Tibial artery (tissue), 4 donors: ENCODE measurements around the gene THOC1.

Experiments used
- DNase-seq, 2 donors: peaks; one replicate each; pipeline ENCODE4 v3.0.0-alpha.2; 2019
- H3K27ac ChIP-seq, 2 donors: fragments of 200-600 bp; sonication (generic) in 1 of 2; 1 replicate in 1 of 2; 2 replicates in 1 of 2; pipeline ENCODE4 v1.5.1; 2018 to 2019; ENCODE audit warnings: mild to moderate bottlenecking in 1 of 2
- H3K27me3 ChIP-seq, 2 donors: fragments of 200-600 bp; sonication (generic) in 1 of 2; one replicate each; pipeline versions ENCODE4 v1.5.1 to v1.6.0; 2016 to 2019
- H3K36me3 ChIP-seq, 3 donors: fragments of 200-600 bp; sonication (generic) in 2 of 3; one replicate each; pipeline ENCODE4 v1.5.1; 2016 to 2019; ENCODE audit warnings: mild to moderate bottlenecking in 2 of 3
- H3K4me1 ChIP-seq, 4 donors: fragments of 200-600 bp; sonication (generic) in 2 of 4; 1 replicate in 3 of 4; 2 replicates in 1 of 4; pipeline ENCODE4 v1.5.1; 2016 to 2019
- H3K4me3 ChIP-seq, 2 donors: fragments of 200-600 bp; sonication (generic) in 1 of 2; 1 replicate in 1 of 2; 2 replicates in 1 of 2; pipeline ENCODE4 v1.5.1; 2018 to 2019; ENCODE audit warnings: mild to moderate bottlenecking in 2 of 2
- H3K9me3 ChIP-seq, 3 donors: fragments of 200-600 bp; sonication (generic) in 1 of 3; one replicate each; pipeline ENCODE4 v1.5.1; 2016 to 2019
- intact Hi-C: fragments of 100-400 bp; cut with DNase I; formaldehyde crosslinking; loops from one replicate; pipeline ENCODE4 v1.15.0; 2023; ENCODE audit warnings: low total_unique reads
- TF ChIP-seq, protein P1 (sequence below), 2 experiments: fragments of 200-600 bp in 1 of 2; fragments of 450-650 bp in 1 of 2; IDR thresholded peaks; one replicate each; pipeline ENCODE4 v1.5.1; 2017 to 2019; ENCODE audit warnings: antibody characterized with exemption in 2 of 2, mild to moderate bottlenecking in 1 of 2, moderate library complexity in 1 of 2

Gene THOC1

DNA sequence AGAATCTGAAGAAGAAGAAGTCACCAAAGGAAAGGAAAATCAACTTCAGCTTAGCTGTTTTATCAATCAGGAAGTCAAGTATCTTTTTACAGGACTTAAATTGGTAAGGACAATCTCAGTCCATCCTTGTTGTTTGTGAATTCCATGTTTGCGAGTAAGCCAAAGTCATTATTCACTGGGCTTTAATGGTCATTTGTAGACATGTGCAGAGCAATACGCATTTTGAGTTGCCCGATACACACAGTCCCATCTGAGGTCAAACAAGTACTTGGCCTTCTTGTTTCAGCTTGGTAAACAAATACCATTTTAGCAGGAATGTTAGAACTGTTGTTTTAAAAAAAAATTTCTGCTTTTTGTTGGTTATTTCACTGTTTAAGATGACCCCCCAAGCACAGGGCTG, 68.6 kb downstream of the THOC1 start:
- intact Hi-C loops, result no loop called here
- TF ChIP-seq, protein P1, sequence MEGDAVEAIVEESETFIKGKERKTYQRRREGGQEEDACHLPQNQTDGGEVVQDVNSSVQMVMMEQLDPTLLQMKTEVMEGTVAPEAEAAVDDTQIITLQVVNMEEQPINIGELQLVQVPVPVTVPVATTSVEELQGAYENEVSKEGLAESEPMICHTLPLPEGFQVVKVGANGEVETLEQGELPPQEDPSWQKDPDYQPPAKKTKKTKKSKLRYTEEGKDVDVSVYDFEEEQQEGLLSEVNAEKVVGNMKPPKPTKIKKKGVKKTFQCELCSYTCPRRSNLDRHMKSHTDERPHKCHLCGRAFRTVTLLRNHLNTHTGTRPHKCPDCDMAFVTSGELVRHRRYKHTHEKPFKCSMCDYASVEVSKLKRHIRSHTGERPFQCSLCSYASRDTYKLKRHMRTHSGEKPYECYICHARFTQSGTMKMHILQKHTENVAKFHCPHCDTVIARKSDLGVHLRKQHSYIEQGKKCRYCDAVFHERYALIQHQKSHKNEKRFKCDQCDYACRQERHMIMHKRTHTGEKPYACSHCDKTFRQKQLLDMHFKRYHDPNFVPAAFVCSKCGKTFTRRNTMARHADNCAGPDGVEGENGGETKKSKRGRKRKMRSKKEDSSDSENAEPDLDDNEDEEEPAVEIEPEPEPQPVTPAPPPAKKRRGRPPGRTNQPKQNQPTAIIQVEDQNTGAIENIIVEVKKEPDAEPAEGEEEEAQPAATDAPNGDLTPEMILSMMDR (IDR thresholded peaks at IDR 0.05), result no peak
- peaks cover 44 to 66% (median 50%) of the 10 kb centered on the region in 3 donors for H3K36me3 ChIP-seq
- H3K27ac ChIP-seq, result no peak overlapping the region
- H3K4me1 ChIP-seq, result no peaks in the 10 kb centered on the region
- DNase-seq, result no peak
- H3K9me3 ChIP-seq, result no peaks in the 10 kb centered on the region
- no peak overlapping the region for H3K4me3 ChIP-seq
- H3K27me3 ChIP-seq, result no peaks in the 10 kb centered on the region

DNA sequence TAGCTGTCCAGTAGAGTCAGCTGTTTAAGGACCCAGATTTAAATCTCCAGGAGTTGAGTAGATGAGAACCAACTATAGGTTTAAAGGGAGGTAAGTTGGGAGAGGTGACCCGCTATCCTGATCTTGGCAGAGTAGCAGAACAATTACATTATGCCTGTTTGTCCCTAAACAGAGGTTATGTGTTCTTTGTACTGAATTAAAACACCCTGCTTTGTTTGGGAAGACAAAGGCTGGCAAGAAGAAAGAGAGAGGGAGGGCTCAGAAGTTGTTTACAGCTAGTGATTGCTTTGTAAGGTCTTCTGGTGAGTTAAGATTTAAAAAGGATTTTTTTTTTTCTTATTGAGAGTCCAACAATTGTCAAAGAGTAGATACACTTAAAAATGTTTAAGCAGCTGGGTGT, 72.2 kb downstream of the THOC1 start:
- TF ChIP-seq, protein P1 (IDR thresholded peaks at IDR 0.05), result no peak
- intact Hi-C loops, result no loop called here
- Histone ChIP-seq H3K4me3 (no peak overlapping the region), H3K27ac (no peak overlapping the region), H3K36me3 (peaks cover 29 to 38% (median 29%) of the 10 kb centered on the region in 3 donors), H3K4me1 (no peaks in the 10 kb centered on the region), H3K9me3 (no peaks in the 10 kb centered on the region), H3K27me3 (no peaks in the 10 kb centered on the region)
- DNase-seq, result no peak

GRCh38 chr18:192801-193200, 75.0 kb downstream of the THOC1 start:
- no peak overlapping the region for H3K27ac ChIP-seq
- no peaks in the 10 kb centered on the region for H3K9me3 ChIP-seq
- TF ChIP-seq, protein P1 (IDR thresholded peaks at IDR 0.05), result no peak
- DNase-seq, result no peak
- H3K4me1 ChIP-seq, result no peaks in the 10 kb centered on the region
- no peak overlapping the region for H3K4me3 ChIP-seq
- H3K27me3 ChIP-seq, result no peaks in the 10 kb centered on the region
- intact Hi-C loops, result no loop called here
- peaks cover 7 to 13% (median 10%) of the 10 kb centered on the region in 3 donors for H3K36me3 ChIP-seq

- Histone ChIP-seq H3K27ac (no peak overlapping the region), H3K27me3 (no peaks in the 10 kb centered on the region)
- intact Hi-C loops, result no loop called here
Measured at GRCh38 chr18:191725-192124, 76.1 kb downstream of the THOC1 start.

DNA sequence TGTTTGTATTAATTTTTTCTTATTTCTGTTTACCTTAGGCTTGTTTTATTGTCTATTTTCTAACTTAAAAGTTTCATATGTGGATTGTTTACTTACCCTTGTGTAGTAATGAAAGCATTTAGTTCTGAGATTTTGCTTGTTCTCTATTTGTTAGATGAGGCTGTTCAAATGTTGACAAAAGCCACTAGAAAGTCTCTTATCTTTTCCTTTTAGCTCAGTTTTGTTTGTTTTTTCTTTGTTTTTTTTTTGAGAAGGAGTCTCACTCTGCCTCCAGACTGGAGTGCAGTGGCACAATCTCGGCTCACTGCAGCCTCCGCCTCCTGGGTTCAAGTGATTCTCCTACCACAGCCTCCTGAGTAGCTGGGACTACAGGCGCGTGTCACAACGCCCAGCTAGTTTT, 78.6 kb downstream of the THOC1 start:
- intact Hi-C loops, result no loop called here
- Histone ChIP-seq H3K4me3 (no peak overlapping the region), H3K27ac (no peak overlapping the region), H3K36me3 (peaks cover 6 to 8% (median 8%) of the 10 kb centered on the region in 3 donors), H3K9me3 (no peaks in the 10 kb centered on the region), H3K4me1 (peaks cover 0 to 5% (median 2%) of the 10 kb centered on the region in 4 donors), H3K27me3 (no peaks in the 10 kb centered on the region)
- TF ChIP-seq, protein P1 (IDR thresholded peaks at IDR 0.05), result no peak
- DNase-seq, result no peak

More at GRCh38 chr18:191725-192124, 76.1 kb downstream of the THOC1 start:
- TF ChIP-seq, protein P1 (IDR thresholded peaks at IDR 0.05), result no peak
- DNase-seq, result no peak
- no peaks in the 10 kb centered on the region for H3K4me1 ChIP-seq
- no peaks in the 10 kb centered on the region for H3K9me3 ChIP-seq
- peaks cover 0 to 3% (median 0%) of the 10 kb centered on the region in 3 donors for H3K36me3 ChIP-seq
- no peak overlapping the region for H3K4me3 ChIP-seq

DNA sequence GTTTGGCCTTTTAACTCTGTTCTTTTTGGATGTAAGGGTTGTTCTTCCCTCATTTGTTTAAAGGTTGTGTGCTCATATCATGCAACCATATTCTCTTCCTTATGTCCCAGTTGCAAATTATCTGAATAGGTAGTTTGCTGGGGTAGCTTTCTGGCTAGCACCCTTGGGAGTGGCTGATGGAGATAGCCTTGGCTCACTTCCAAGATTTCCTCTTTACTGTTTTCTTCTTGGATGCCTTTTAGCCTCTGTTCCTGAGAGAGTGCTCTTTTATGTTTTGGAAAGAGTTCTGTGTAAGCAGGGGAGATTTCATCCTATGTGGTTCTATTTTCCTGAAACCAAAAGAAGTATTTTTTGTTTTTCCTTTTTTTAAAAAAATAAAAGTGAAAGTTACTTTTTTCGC, 84.1 kb downstream of the THOC1 start:
- Histone ChIP-seq H3K9me3 (no peaks in the 10 kb centered on the region), H3K4me3 (no peak overlapping the region), H3K27ac (peak overlapping the region in 1 of 2 donors; percentile 7), H3K4me1 (peaks cover 0 to 20% (median 10%) of the 10 kb centered on the region in 4 donors), H3K36me3 (peaks cover 8 to 32% (median 31%) of the 10 kb centered on the region in 3 donors), H3K27me3 (no peaks in the 10 kb centered on the region)
- TF ChIP-seq, protein P1 (IDR thresholded peaks at IDR 0.05), result no peak
- intact Hi-C loops, result no loop called here
- DNase-seq, result no peak
